ENCODE data around the gene NETO1. TPM values are rescaled to one million over a fixed set of nuclear protein-coding genes. Genes with fewer than 3 reads are reported as not detected.

NETO1 gene
- total and polyA plus RNA-seq, 2 of the 13 experiments (the other 11 are each of a cell fraction or from before 2014, with no cell fraction given), result not detected

- no peak for TF ChIP-seq ZNF646 (CRISPR knock-in tag; IDR thresholded peaks at IDR 0.05)
Measured at GRCh38 chr18:72895548-72895947, 27.8 kb upstream of the NETO1 start (continued).

GRCh38 chr18:72878561-72878960, 10.8 kb upstream of the NETO1 start:
- Histone ChIP-seq H3K9ac (ENCODE audit: insufficient read depth, low read depth, low read length) (no peak overlapping the region), H3K27ac (ENCODE audit: extremely low read length, insufficient read depth, low read length) (no peak overlapping the region), H3K4me3 (replicated peaks in 1 of 3; ENCODE audit: insufficient read depth in 1 of 3, low read depth in 2 of 3, low read length in 3 of 3) (no peak overlapping the region), H3K79me2 (ENCODE audit: insufficient read depth, low read length) (no peaks in the 10 kb centered on the region), H3K36me3 (replicated peaks in 1 of 2; ENCODE audit: control insufficient read depth in 1 of 2, insufficient read depth in 2 of 2, low read length in 2 of 2) (no peaks in the 10 kb centered on the region), H2AFZ (ENCODE audit: low read length) (no peak overlapping the region), H4K20me1 (ENCODE audit: insufficient read depth, low read length) (no peaks in the 10 kb centered on the region), H3K4me2 (ENCODE audit: low read depth, low read length) (no peak overlapping the region), H3K4me1 (ENCODE audit: insufficient read depth, low read length) (no peaks in the 10 kb centered on the region), H3K9me3 (ENCODE audit: low read length) (no peaks in the 10 kb centered on the region), H3K27me3 (ENCODE audit: control insufficient read depth in 1 of 2, insufficient read depth in 2 of 2, low read length in 2 of 2) (no peaks in the 10 kb centered on the region)
- in situ Hi-C loops (cut with HindIII; ENCODE audit: extremely low pct_ligation_motif_present, low pct_unique_long_range_greater_than_20kb) (no loop called here), intact Hi-C loops (cut with micrococcal nuclease; ENCODE audit: unreplicated experiment) (no loop called here)
- ChIA-PET CTCF (ENCODE audit: low intra/inter-chr PET ratio, low total read pairs) (no interaction called here), POLR2A (no interaction called here)
- no peak for DNase-seq (ENCODE audit: low spot score)
- ATAC-seq, result no peak
- WGBS (ENCODE audit: low lambda C conversion rate), result 0% methylated on average over 3 of the region's 3 CpGs
- FAIRE-seq, result no peak
- no TSS peak for BruUV-seq (replicated peaks)
- TF ChIP-seq CTCF (CRISPR knock-in tag; IDR thresholded peaks at IDR 0.05) (no peak), PLSCR1 (CRISPR knock-in tag; IDR thresholded peaks at IDR 0.05; ENCODE audit: borderline replicate concordance) (no peak), ZNF747 (CRISPR knock-in tag; IDR thresholded peaks at IDR 0.05; ENCODE audit: borderline replicate concordance) (no peak), E2F5 (CRISPR knock-in tag; conservative IDR thresholded peaks at IDR 0.05) (no peak)
- TF ChIP-seq, protein P1, sequence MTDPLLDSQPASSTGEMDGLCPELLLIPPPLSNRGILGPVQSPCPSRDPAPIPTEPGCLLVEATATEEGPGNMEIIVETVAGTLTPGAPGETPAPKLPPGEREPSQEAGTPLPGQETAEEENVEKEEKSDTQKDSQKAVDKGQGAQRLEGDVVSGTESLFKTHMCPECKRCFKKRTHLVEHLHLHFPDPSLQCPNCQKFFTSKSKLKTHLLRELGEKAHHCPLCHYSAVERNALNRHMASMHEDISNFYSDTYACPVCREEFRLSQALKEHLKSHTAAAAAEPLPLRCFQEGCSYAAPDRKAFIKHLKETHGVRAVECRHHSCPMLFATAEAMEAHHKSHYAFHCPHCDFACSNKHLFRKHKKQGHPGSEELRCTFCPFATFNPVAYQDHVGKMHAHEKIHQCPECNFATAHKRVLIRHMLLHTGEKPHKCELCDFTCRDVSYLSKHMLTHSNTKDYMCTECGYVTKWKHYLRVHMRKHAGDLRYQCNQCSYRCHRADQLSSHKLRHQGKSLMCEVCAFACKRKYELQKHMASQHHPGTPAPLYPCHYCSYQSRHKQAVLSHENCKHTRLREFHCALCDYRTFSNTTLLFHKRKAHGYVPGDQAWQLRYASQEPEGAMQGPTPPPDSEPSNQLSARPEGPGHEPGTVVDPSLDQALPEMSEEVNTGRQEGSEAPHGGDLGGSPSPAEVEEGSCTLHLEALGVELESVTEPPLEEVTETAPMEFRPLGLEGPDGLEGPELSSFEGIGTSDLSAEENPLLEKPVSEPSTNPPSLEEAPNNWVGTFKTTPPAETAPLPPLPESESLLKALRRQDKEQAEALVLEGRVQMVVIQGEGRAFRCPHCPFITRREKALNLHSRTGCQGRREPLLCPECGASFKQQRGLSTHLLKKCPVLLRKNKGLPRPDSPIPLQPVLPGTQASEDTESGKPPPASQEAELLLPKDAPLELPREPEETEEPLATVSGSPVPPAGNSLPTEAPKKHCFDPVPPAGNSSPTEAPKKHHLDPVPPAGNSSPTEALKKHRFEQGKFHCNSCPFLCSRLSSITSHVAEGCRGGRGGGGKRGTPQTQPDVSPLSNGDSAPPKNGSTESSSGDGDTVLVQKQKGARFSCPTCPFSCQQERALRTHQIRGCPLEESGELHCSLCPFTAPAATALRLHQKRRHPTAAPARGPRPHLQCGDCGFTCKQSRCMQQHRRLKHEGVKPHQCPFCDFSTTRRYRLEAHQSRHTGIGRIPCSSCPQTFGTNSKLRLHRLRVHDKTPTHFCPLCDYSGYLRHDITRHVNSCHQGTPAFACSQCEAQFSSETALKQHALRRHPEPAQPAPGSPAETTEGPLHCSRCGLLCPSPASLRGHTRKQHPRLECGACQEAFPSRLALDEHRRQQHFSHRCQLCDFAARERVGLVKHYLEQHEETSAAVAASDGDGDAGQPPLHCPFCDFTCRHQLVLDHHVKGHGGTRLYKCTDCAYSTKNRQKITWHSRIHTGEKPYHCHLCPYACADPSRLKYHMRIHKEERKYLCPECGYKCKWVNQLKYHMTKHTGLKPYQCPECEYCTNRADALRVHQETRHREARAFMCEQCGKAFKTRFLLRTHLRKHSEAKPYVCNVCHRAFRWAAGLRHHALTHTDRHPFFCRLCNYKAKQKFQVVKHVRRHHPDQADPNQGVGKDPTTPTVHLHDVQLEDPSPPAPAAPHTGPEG (CRISPR knock-in tag; IDR thresholded peaks at IDR 0.05), result no peak

All from HepG2 (cell line).